NCI-H748 treated with DMSO at 0.1 percent for 48 hours (cell line): ENCODE results near the gene MARCHF5.
A peak's percentile ranks its signal among the peaks of the same experiment; 100 is the strongest.

Experiments used
- DNase-seq: peaks from one replicate; lab custom pipeline; 2025; lab: John Stamatoyannopoulos, UW

MARCHF5 gene

GRCh38 chr10:92290837-92291615 lies at the start of gene MARCHF5, which contains the start of gene CPEB3:
Gene MARCHF5, plus strand, starts transcription at chr10:92291167. Its CDS starts 328 bp downstream, at chr10:92291495.
Gene CPEB3, minus strand, starts transcription at chr10:92291078. Its CDS starts 50,728 bp downstream, at chr10:92240350.
- DNase-seq: peak; percentile 73

GRCh38 chr10:92241501-92241900 lies 49.5 kb upstream of the MARCHF5 start:
- DNase-seq: no peak

- no peak for DNase-seq
Observed at GRCh38 chr10:92242380-92242779, 48.6 kb upstream of the MARCHF5 start.

- peak; percentile 25 for DNase-seq
Observed at GRCh38 chr10:92242910-92243671, 47.9 kb upstream of the MARCHF5 start.

GRCh38 chr10:92244796-92245195 lies 46.2 kb upstream of the MARCHF5 start:
- no peak for DNase-seq

- DNase-seq: no peak
Observed at GRCh38 chr10:92248566-92248965, 42.4 kb upstream of the MARCHF5 start.

GRCh38 chr10:92263396-92263795 lies 27.6 kb upstream of the MARCHF5 start:
- no peak for DNase-seq

GRCh38 chr10:92264249-92264648 lies 26.7 kb upstream of the MARCHF5 start:
- DNase-seq: no peak

- DNase-seq: no peak
Observed at GRCh38 chr10:92265687-92266258, 25.2 kb upstream of the MARCHF5 start.

- DNase-seq: no peak
Observed at GRCh38 chr10:92267343-92267742, 23.6 kb upstream of the MARCHF5 start.

GRCh38 chr10:92268748-92269147 lies 22.2 kb upstream of the MARCHF5 start:
- no peak for DNase-seq

GRCh38 chr10:92274071-92274470 lies 16.9 kb upstream of the MARCHF5 start:
- DNase-seq: no peak

GRCh38 chr10:92278996-92279696 lies 11.8 kb upstream of the MARCHF5 start:
- DNase-seq: no peak

- no peak for DNase-seq
Observed at GRCh38 chr10:92284112-92284704, 6.8 kb upstream of the MARCHF5 start.

- DNase-seq: peak; percentile 59
Observed at GRCh38 chr10:92290076-92290836, 711 bp upstream of the MARCHF5 start.

GRCh38 chr10:92291616-92291865 lies 574 bp downstream of the MARCHF5 start:
- DNase-seq: no peak

- DNase-seq: no peak
Observed at GRCh38 chr10:92291921-92292845, 1.2 kb downstream of the MARCHF5 start.

GRCh38 chr10:92298487-92298886 lies 7.5 kb downstream of the MARCHF5 start:
- no peak for DNase-seq

GRCh38 chr10:92303096-92303495 lies 12.1 kb downstream of the MARCHF5 start:
- no peak for DNase-seq

GRCh38 chr10:92304061-92304460 lies 13.1 kb downstream of the MARCHF5 start:
- no peak for DNase-seq
